Mammary epithelial cell (primary cell): ENCODE data around the gene ABI1.

Source experiments
- EZH2 ChIP-seq: IDR thresholded peaks from 2 replicates; pipeline ENCODE4 v1.6.1; 2012; ENCODE audit warnings: low read length, inconsistent platforms, borderline replicate concordance
- TF ChIP-seq, protein P1 (sequence below), 2 donors: IDR thresholded peaks in 1 of 2; conservative IDR thresholded peaks in 1 of 2; 2 replicates each; pipeline ENCODE4 v1.5.1; 2011 to 2012; ENCODE audit warnings: inconsistent platforms in 2 of 2, low read length in 2 of 2, mild to moderate bottlenecking in 2 of 2, control low read depth in 1 of 2, low read depth in 1 of 2; ENCODE audit not compliant: insufficient read depth in 1 of 2; ENCODE audit errors: extremely low read depth in 1 of 2

DNA sequence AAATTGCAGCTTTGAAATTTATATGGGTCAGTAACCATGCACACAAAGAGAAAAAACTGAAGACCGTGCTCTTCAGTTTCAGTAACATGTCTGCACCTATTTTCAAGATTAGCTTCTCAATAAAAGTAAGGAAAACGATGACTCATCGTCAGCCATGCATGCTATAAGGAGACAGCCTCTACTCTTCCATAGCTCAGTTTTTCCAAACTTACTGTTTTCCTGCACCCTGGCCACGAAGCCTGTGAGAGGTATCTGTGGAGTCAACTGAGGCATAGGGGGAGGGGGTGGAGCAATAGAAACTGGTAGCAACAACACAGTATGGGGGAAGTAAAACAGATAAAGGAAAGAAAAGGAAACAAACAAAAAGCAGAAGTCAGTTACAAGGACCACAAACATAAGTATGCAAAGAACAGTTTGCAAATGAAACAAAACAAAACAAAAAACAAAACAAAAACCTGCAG lies 105.3 kb downstream of the ABI1 start:
- TF ChIP-seq, protein P1, sequence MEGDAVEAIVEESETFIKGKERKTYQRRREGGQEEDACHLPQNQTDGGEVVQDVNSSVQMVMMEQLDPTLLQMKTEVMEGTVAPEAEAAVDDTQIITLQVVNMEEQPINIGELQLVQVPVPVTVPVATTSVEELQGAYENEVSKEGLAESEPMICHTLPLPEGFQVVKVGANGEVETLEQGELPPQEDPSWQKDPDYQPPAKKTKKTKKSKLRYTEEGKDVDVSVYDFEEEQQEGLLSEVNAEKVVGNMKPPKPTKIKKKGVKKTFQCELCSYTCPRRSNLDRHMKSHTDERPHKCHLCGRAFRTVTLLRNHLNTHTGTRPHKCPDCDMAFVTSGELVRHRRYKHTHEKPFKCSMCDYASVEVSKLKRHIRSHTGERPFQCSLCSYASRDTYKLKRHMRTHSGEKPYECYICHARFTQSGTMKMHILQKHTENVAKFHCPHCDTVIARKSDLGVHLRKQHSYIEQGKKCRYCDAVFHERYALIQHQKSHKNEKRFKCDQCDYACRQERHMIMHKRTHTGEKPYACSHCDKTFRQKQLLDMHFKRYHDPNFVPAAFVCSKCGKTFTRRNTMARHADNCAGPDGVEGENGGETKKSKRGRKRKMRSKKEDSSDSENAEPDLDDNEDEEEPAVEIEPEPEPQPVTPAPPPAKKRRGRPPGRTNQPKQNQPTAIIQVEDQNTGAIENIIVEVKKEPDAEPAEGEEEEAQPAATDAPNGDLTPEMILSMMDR (conservative IDR thresholded peaks at IDR 0.05 in 1 of 2, IDR thresholded peaks at IDR 0.05 in 1 of 2; ENCODE audit: extremely low read depth in 1 of 2, insufficient read depth in 1 of 2, low read depth in 1 of 2, low read length in 2 of 2), result no peak
- no peak for TF ChIP-seq EZH2
